Fibroblast of lung (primary cell): ENCODE results near the gene TPH2. TPM values are rescaled to one million over a fixed set of nuclear protein-coding genes. Genes with fewer than 3 reads are reported as not detected.

Source experiments
- DNase-seq, 2 donors: peaks; one replicate each; pipeline versions ENCODE4 v3.0.0 to v3.0.0-alpha.2; 2010; ENCODE audit warnings: low read depth in 2 of 2
- H2AFZ ChIP-seq: 2 replicates; pipeline ENCODE4 v1.5.1; 2012; ENCODE audit warnings: low read length, control low read depth, inconsistent platforms
- H3K27ac ChIP-seq: 2 replicates; pipeline ENCODE4 v1.5.1; 2011; ENCODE audit warnings: low read length, control low read depth; ENCODE audit not compliant: insufficient read depth
- H3K27me3 ChIP-seq: 2 replicates; pipeline ENCODE4 v1.5.1; 2011; ENCODE audit warnings: mild to moderate bottlenecking, low read length; ENCODE audit not compliant: control insufficient read depth, insufficient read depth
- H3K36me3 ChIP-seq: 2 replicates; pipeline ENCODE4 v1.5.1; 2011; ENCODE audit warnings: low read length; ENCODE audit not compliant: control insufficient read depth, insufficient read depth
- H3K4me1 ChIP-seq: 2 replicates; pipeline ENCODE4 v1.5.1; 2011; ENCODE audit warnings: low read length; ENCODE audit not compliant: control insufficient read depth, insufficient read depth; ENCODE audit errors: extremely low read depth
- H3K4me2 ChIP-seq: 2 replicates; pipeline ENCODE4 v1.5.1; 2011; ENCODE audit warnings: low read length, control low read depth; ENCODE audit not compliant: insufficient read depth; ENCODE audit errors: extremely low read depth
- H3K4me3 ChIP-seq, 4 experiments: fragments of 200-600 bp in 1 of 4; sonication (generic) in 1 of 4; replicated peaks in 1 of 4; 2 replicates each; pipeline ENCODE4 v1.5.1; 2011 to 2016; ENCODE audit warnings: low read length in 4 of 4, low read depth in 3 of 4, mild to moderate bottlenecking in 3 of 4, control low read depth in 2 of 4, inconsistent platforms in 1 of 4, mixed read lengths in 1 of 4; ENCODE audit not compliant: insufficient read depth in 1 of 4; ENCODE audit errors: control extremely low read depth in 1 of 4
- H3K79me2 ChIP-seq: 2 replicates; pipeline ENCODE4 v1.5.1; 2012; ENCODE audit warnings: mild to moderate bottlenecking, low read length, inconsistent platforms; ENCODE audit not compliant: control insufficient read depth, insufficient read depth
- H3K9ac ChIP-seq: 2 replicates; pipeline ENCODE4 v1.5.1; 2011; ENCODE audit warnings: mild to moderate bottlenecking, low read length, control low read depth; ENCODE audit not compliant: insufficient read depth
- H3K9me3 ChIP-seq: 2 replicates; pipeline ENCODE4 v1.5.1; 2012; ENCODE audit warnings: low read depth, low read length; ENCODE audit not compliant: control insufficient read depth, insufficient read depth
- H4K20me1 ChIP-seq: 2 replicates; pipeline ENCODE4 v1.5.1; 2011; ENCODE audit warnings: low read length; ENCODE audit not compliant: control insufficient read depth, insufficient read depth; ENCODE audit errors: extremely low read depth
- CTCF ChIP-seq, 2 donors: IDR thresholded peaks in 1 of 2; conservative IDR thresholded peaks in 1 of 2; 1 replicate in 1 of 2; 2 replicates in 1 of 2; pipeline ENCODE4 v1.5.1; 2011 to 2012; ENCODE audit warnings: low read length in 2 of 2, control low read depth in 1 of 2, inconsistent platforms in 1 of 2, low read depth in 1 of 2, mild to moderate bottlenecking in 1 of 2
- EZH2 ChIP-seq: IDR thresholded peaks from 2 replicates; pipeline ENCODE4 v1.5.1; 2012; ENCODE audit warnings: low read length, control low read depth, mild to moderate bottlenecking; ENCODE audit errors: missing control alignments
- polyA plus RNA-seq, 2 donors: library from polyadenylated mRNA; depleted of rRNA in 1 of 2; stranded (reverse) in 1 of 2; unstranded in 1 of 2; fragments of >200 nt; gene quantifications; 2 replicates each; pipeline ENCODE4 v1.2.1, GENCODE V29; 2011 to 2012; ENCODE audit warnings: missing spikeins in 1 of 2
- total RNA-seq: library from RNA; depleted of rRNA; stranded (reverse); fragments of >200 nt; gene quantifications from 2 replicates; pipeline ENCODE4 v1.2.1, GENCODE V29; 2014

Gene TPH2
- total and polyA plus RNA-seq, 2 donors (not counting 1 experiment from before 2014, with no cell fraction given), result 0.03 TPM; not detected in 1

- no peak for TF ChIP-seq CTCF (conservative IDR thresholded peaks at IDR 0.05 in 1 of 2, IDR thresholded peaks at IDR 0.05 in 1 of 2; ENCODE audit: low read depth in 1 of 2, low read length in 2 of 2)
- no peak for TF ChIP-seq EZH2
- H3K79me2 ChIP-seq, result no peaks in the 10 kb centered on the region
- no peaks in the 10 kb centered on the region for H4K20me1 ChIP-seq
- H3K4me3 ChIP-seq, result no peak overlapping the region
- H3K4me1 ChIP-seq, result no peaks in the 10 kb centered on the region
- no peak for DNase-seq
- H3K27ac ChIP-seq, result no peak overlapping the region
- H3K9me3 ChIP-seq, result no peaks in the 10 kb centered on the region
- H3K36me3 ChIP-seq, result no peaks in the 10 kb centered on the region
- no peak overlapping the region for H3K9ac ChIP-seq
- H3K27me3 ChIP-seq, result no peaks in the 10 kb centered on the region
- no peak overlapping the region for H2AFZ ChIP-seq
- no peak overlapping the region for H3K4me2 ChIP-seq
Observed at GRCh38 chr12:72063073-72063472, 124.4 kb downstream of the TPH2 start.

- Histone ChIP-seq H3K9ac (no peak overlapping the region), H3K4me3 (no peak overlapping the region), H3K4me1 (no peaks in the 10 kb centered on the region), H3K4me2 (no peak overlapping the region), H3K27ac (no peak overlapping the region), H4K20me1 (no peaks in the 10 kb centered on the region), H3K36me3 (no peaks in the 10 kb centered on the region), H3K27me3 (no peaks in the 10 kb centered on the region), H3K79me2 (no peaks in the 10 kb centered on the region), H3K9me3 (no peaks in the 10 kb centered on the region), H2AFZ (no peak overlapping the region)
- DNase-seq, result no peak
- no peak for TF ChIP-seq EZH2
- no peak for TF ChIP-seq CTCF (conservative IDR thresholded peaks at IDR 0.05 in 1 of 2, IDR thresholded peaks at IDR 0.05 in 1 of 2; ENCODE audit: low read depth in 1 of 2, low read length in 2 of 2)
Observed at GRCh38 chr12:72071030-72071429, 132.4 kb downstream of the TPH2 start.

- H3K4me1 ChIP-seq, result no peaks in the 10 kb centered on the region
- no peaks in the 10 kb centered on the region for H3K36me3 ChIP-seq
- no peaks in the 10 kb centered on the region for H4K20me1 ChIP-seq
- H3K4me3 ChIP-seq, result no peak overlapping the region
- DNase-seq, result no peak
- no peak overlapping the region for H2AFZ ChIP-seq
- TF ChIP-seq CTCF (conservative IDR thresholded peaks at IDR 0.05 in 1 of 2, IDR thresholded peaks at IDR 0.05 in 1 of 2; ENCODE audit: low read depth in 1 of 2, low read length in 2 of 2) (no peak), EZH2 (no peak)
- H3K4me2 ChIP-seq, result no peak overlapping the region
- H3K9ac ChIP-seq, result no peak overlapping the region
- H3K27ac ChIP-seq, result no peak overlapping the region
- H3K27me3 ChIP-seq, result no peaks in the 10 kb centered on the region
- no peaks in the 10 kb centered on the region for H3K9me3 ChIP-seq
- H3K79me2 ChIP-seq, result no peaks in the 10 kb centered on the region
Observed at GRCh38 chr12:72072592-72073212, 134.1 kb downstream of the TPH2 start.
